ENCODE data around the gene SECISBP2. TPM values are rescaled to one million over a fixed set of nuclear protein-coding genes. Genes with fewer than 3 reads are reported as not detected.

Gene SECISBP2
- total and polyA plus RNA-seq, 11 donors, result 13.0 to 27.5 (median 15.5) TPM

- no peaks in the 10 kb centered on the region for H3K27me3 ChIP-seq
- DNase-seq (no peak), ATAC-seq (no peak)
- intact Hi-C loops (cut with DNase I), result loop anchor here in 1 of 10 donors (10.0 kb wide), 1 partner anchor 181 kb away; no protein-coding TSS in a partner anchor
- WGBS, 4 donors, result 93 to 98% (median 95%) methylated on average over 9 of the region's 9 CpGs
- H3K4me3 ChIP-seq, result no peak overlapping the region
- peaks cover 0 to 19% (median 15%) of the 10 kb centered on the region in 12 donors for H3K4me1 ChIP-seq
- TF ChIP-seq POLR2A (IDR thresholded peaks at IDR 0.05), result no peak
- no peak for TF ChIP-seq CTCF (IDR thresholded peaks at IDR 0.05)
- H3K27ac ChIP-seq, result no peak overlapping the region
- H3K36me3 ChIP-seq, result peaks cover 0 to 47% (median 36%) of the 10 kb centered on the region in 9 donors
- no peaks in the 10 kb centered on the region for H3K9me3 ChIP-seq
These were observed 45.8 kb downstream of the SECISBP2 start for GRCh38 chr9:89363921-89364665.

- TF ChIP-seq CTCF (IDR thresholded peaks at IDR 0.05), result no peak
- no peak for TF ChIP-seq POLR2A (IDR thresholded peaks at IDR 0.05)
- no peak overlapping the region for H3K4me3 ChIP-seq
- H3K4me1 ChIP-seq, result peaks cover 0 to 11% (median 8%) of the 10 kb centered on the region in 12 donors
- no peak overlapping the region for H3K27ac ChIP-seq
- ATAC-seq (no peak), DNase-seq (no peak)
- no peaks in the 10 kb centered on the region for H3K9me3 ChIP-seq
- H3K27me3 ChIP-seq, result no peaks in the 10 kb centered on the region
- intact Hi-C loops (cut with DNase I), result loop anchor here in 1 of 10 donors (10.0 kb wide), 1 partner anchor 180 kb away; no protein-coding TSS in a partner anchor
- WGBS, 4 donors, result 86 to 95% (median 91%) methylated on average over 13 to 17 of the region's 17 CpGs
- peaks cover 0 to 39% (median 28%) of the 10 kb centered on the region in 9 donors for H3K36me3 ChIP-seq
These were observed 46.6 kb downstream of the SECISBP2 start for GRCh38 chr9:89364666-89365531.

- intact Hi-C loops (cut with DNase I), result loop anchor here in 1 of 10 donors (10.0 kb wide), 1 partner anchor 179 kb away; no protein-coding TSS in a partner anchor
- Histone ChIP-seq H3K9me3 (no peaks in the 10 kb centered on the region), H3K27me3 (no peaks in the 10 kb centered on the region), H3K4me3 (no peak overlapping the region), H3K27ac (no peak overlapping the region), H3K36me3 (peaks cover 0 to 33% (median 22%) of the 10 kb centered on the region in 9 donors), H3K4me1 (peaks cover 0 to 5% (median 2%) of the 10 kb centered on the region in 12 donors)
- ATAC-seq (no peak), DNase-seq (no peak)
- TF ChIP-seq CTCF (IDR thresholded peaks at IDR 0.05) (no peak), POLR2A (IDR thresholded peaks at IDR 0.05) (no peak)
- WGBS, 4 donors, result 85 to 99% (median 94%) methylated on average over 2 of the region's 2 CpGs
These were observed 47.2 kb downstream of the SECISBP2 start for GRCh38 chr9:89365532-89365912.

- WGBS, 4 donors, result 84 to 93% (median 90%) methylated on average over 3 of the region's 3 CpGs
- no peaks in the 10 kb centered on the region for H3K4me1 ChIP-seq
- no peak for TF ChIP-seq CTCF (IDR thresholded peaks at IDR 0.05)
- no peak for TF ChIP-seq POLR2A (IDR thresholded peaks at IDR 0.05)
- ATAC-seq (no peak), DNase-seq (no peak)
- H3K27me3 ChIP-seq, result no peaks in the 10 kb centered on the region
- peaks cover 0 to 21% (median 10%) of the 10 kb centered on the region in 9 donors for H3K36me3 ChIP-seq
- H3K27ac ChIP-seq, result no peak overlapping the region
- no peak overlapping the region for H3K4me3 ChIP-seq
- H3K9me3 ChIP-seq, result no peaks in the 10 kb centered on the region
- intact Hi-C loops (cut with DNase I), result loop anchor here in 1 of 10 donors (10.0 kb wide), 1 partner anchor 178 kb away; no protein-coding TSS in a partner anchor
These were observed 48.4 kb downstream of the SECISBP2 start for GRCh38 chr9:89366711-89367110.

Measured in heart left ventricle (tissue), 16 donors.